ENCODE measurements around the gene CNKSR3. TPM values are rescaled to one million over a fixed set of nuclear protein-coding genes. Genes with fewer than 3 reads are reported as not detected.

CNKSR3 gene
- total and polyA plus RNA-seq, 2 experiments from 2014 or later: 1.9 to 5.7 TPM

DNA sequence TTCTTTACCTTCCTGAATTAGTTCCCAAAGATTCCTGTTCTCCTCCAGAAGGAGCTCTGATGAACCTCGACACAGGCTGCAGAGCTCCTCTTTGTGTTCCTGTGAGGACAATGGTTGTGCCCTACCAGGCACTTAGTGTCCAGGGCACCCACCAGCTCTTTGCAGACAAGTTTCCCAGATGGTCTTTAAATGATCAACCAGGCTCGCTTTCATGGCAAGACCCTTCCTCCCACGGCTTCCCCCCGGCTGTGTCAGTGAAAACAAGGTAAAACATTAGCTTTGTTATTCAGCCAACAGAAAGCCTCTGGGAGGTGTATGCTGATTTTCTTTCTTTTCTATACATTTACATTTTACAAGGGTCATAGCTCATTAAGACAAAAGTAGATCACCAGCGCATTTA lies 32.3 kb upstream of the CNKSR3 start:
- H3K27ac ChIP-seq (ENCODE audit: low read depth): no peak overlapping the region
- DNase-seq (ENCODE audit: low spot score): peak; percentile 92
- peak; percentile 97 for ATAC-seq
- peaks cover 26% of the 10 kb centered on the region for H3K4me1 ChIP-seq (ENCODE audit: insufficient read depth)
- Mint-ChIP-seq H3K27ac (no peak overlapping the region), H3K4me3 (peak overlapping the region; percentile 30), H3K4me1 (peaks cover 30% of the 10 kb centered on the region), H3K27me3 (ENCODE audit: insufficient read depth, low read depth, poor library complexity) (peaks cover 13% of the 10 kb centered on the region), H3K36me3 (ENCODE audit: low read depth) (no peaks in the 10 kb centered on the region), H3K9me3 (peaks cover 3% of the 10 kb centered on the region; the same call in 1 of the 3 replicates)
- TF ChIP-seq NANOG (IDR thresholded peaks at IDR 0.05; ENCODE audit: borderline replicate concordance): peak; percentile 88
- peak; percentile 95; the same call in 1 of the 2 replicates for TF ChIP-seq ZNF114 (CRISPR knock-in tag; IDR thresholded peaks at IDR 0.05)
- TF ChIP-seq CREB1 (CRISPR knock-in tag; IDR thresholded peaks at IDR 0.05; ENCODE audit: low read depth): no peak
- no peak for TF ChIP-seq STAT1 (IDR thresholded peaks at IDR 0.05; ENCODE audit: unreplicated experiment)
- TF ChIP-seq EZH2phosphoT487 (IDR thresholded peaks at IDR 0.05; ENCODE audit: unreplicated experiment): no peak
- TF ChIP-seq, protein P1, sequence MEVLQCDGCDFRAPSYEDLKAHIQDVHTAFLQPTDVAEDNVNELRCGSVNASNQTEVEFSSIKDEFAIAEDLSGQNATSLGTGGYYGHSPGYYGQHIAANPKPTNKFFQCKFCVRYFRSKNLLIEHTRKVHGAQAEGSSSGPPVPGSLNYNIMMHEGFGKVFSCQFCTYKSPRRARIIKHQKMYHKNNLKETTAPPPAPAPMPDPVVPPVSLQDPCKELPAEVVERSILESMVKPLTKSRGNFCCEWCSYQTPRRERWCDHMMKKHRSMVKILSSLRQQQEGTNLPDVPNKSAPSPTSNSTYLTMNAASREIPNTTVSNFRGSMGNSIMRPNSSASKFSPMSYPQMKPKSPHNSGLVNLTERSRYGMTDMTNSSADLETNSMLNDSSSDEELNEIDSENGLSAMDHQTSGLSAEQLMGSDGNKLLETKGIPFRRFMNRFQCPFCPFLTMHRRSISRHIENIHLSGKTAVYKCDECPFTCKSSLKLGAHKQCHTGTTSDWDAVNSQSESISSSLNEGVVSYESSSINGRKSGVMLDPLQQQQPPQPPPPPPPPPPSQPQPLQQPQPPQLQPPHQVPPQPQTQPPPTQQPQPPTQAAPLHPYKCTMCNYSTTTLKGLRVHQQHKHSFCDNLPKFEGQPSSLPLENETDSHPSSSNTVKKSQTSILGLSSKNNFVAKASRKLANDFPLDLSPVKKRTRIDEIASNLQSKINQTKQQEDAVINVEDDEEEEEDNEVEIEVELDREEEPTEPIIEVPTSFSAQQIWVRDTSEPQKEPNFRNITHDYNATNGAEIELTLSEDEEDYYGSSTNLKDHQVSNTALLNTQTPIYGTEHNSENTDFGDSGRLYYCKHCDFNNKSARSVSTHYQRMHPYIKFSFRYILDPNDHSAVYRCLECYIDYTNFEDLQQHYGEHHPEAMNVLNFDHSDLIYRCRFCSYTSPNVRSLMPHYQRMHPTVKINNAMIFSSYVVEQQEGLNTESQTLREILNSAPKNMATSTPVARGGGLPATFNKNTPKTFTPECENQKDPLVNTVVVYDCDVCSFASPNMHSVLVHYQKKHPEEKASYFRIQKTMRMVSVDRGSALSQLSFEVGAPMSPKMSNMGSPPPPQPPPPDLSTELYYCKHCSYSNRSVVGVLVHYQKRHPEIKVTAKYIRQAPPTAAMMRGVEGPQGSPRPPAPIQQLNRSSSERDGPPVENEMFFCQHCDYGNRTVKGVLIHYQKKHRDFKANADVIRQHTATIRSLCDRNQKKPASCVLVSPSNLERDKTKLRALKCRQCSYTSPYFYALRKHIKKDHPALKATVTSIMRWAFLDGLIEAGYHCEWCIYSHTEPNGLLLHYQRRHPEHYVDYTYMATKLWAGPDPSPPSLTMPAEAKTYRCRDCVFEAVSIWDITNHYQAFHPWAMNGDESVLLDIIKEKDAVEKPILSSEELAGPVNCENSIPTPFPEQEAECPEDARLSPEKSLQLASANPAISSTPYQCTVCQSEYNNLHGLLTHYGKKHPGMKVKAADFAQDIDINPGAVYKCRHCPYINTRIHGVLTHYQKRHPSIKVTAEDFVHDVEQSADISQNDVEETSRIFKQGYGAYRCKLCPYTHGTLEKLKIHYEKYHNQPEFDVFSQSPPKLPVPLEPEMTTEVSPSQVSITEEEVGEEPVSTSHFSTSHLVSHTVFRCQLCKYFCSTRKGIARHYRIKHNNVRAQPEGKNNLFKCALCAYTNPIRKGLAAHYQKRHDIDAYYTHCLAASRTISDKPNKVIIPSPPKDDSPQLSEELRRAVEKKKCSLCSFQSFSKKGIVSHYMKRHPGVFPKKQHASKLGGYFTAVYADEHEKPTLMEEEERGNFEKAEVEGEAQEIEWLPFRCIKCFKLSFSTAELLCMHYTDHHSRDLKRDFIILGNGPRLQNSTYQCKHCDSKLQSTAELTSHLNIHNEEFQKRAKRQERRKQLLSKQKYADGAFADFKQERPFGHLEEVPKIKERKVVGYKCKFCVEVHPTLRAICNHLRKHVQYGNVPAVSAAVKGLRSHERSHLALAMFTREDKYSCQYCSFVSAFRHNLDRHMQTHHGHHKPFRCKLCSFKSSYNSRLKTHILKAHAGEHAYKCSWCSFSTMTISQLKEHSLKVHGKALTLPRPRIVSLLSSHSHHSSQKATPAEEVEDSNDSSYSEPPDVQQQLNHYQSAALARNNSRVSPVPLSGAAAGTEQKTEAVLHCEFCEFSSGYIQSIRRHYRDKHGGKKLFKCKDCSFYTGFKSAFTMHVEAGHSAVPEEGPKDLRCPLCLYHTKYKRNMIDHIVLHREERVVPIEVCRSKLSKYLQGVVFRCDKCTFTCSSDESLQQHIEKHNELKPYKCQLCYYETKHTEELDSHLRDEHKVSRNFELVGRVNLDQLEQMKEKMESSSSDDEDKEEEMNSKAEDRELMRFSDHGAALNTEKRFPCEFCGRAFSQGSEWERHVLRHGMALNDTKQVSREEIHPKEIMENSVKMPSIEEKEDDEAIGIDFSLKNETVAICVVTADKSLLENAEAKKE (CRISPR knock-in tag; IDR thresholded peaks at IDR 0.05): peak; percentile 100
- TF ChIP-seq, protein P2, sequence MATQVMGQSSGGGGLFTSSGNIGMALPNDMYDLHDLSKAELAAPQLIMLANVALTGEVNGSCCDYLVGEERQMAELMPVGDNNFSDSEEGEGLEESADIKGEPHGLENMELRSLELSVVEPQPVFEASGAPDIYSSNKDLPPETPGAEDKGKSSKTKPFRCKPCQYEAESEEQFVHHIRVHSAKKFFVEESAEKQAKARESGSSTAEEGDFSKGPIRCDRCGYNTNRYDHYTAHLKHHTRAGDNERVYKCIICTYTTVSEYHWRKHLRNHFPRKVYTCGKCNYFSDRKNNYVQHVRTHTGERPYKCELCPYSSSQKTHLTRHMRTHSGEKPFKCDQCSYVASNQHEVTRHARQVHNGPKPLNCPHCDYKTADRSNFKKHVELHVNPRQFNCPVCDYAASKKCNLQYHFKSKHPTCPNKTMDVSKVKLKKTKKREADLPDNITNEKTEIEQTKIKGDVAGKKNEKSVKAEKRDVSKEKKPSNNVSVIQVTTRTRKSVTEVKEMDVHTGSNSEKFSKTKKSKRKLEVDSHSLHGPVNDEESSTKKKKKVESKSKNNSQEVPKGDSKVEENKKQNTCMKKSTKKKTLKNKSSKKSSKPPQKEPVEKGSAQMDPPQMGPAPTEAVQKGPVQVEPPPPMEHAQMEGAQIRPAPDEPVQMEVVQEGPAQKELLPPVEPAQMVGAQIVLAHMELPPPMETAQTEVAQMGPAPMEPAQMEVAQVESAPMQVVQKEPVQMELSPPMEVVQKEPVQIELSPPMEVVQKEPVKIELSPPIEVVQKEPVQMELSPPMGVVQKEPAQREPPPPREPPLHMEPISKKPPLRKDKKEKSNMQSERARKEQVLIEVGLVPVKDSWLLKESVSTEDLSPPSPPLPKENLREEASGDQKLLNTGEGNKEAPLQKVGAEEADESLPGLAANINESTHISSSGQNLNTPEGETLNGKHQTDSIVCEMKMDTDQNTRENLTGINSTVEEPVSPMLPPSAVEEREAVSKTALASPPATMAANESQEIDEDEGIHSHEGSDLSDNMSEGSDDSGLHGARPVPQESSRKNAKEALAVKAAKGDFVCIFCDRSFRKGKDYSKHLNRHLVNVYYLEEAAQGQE (IDR thresholded peaks at IDR 0.05; ENCODE audit: unreplicated experiment): no peak
- TF ChIP-seq ZNF331 (CRISPR knock-in tag; IDR thresholded peaks at IDR 0.05; ENCODE audit: low read depth): peak; percentile 41; the same call in 1 of the 2 replicates
- no peaks in the 10 kb centered on the region for H3K9me2 ChIP-seq (ENCODE audit: insufficient read depth)
- no peaks in the 10 kb centered on the region for H3K79me2 ChIP-seq (replicated peaks; ENCODE audit: insufficient read depth)
- H3K27me3 ChIP-seq (ENCODE audit: insufficient read depth): peaks cover 46% of the 10 kb centered on the region
- no peaks in the 10 kb centered on the region for H4K20me1 ChIP-seq (replicated peaks; ENCODE audit: insufficient read depth)
- H3F3A ChIP-seq (replicated peaks; ENCODE audit: low read depth): no peaks in the 10 kb centered on the region
- H2AFZ ChIP-seq: no peak overlapping the region
- no peaks in the 10 kb centered on the region for H3K36me3 ChIP-seq (ENCODE audit: insufficient read depth)
- H3K4me2 ChIP-seq: peak overlapping the region; percentile 50
- H3K4me3 ChIP-seq: peak overlapping the region; percentile 34

Measured in GM23338 (cell line).